ENCODE results near the gene CHST8.
A peak's percentile ranks its signal among the peaks of the same experiment; 100 is the strongest.
"Not testable (repeated sequence)": the region's sequence is repeated elsewhere in the genome, so short reads cannot be mapped to it uniquely, and the experiment has no call there.

CHST8 gene

DNA sequence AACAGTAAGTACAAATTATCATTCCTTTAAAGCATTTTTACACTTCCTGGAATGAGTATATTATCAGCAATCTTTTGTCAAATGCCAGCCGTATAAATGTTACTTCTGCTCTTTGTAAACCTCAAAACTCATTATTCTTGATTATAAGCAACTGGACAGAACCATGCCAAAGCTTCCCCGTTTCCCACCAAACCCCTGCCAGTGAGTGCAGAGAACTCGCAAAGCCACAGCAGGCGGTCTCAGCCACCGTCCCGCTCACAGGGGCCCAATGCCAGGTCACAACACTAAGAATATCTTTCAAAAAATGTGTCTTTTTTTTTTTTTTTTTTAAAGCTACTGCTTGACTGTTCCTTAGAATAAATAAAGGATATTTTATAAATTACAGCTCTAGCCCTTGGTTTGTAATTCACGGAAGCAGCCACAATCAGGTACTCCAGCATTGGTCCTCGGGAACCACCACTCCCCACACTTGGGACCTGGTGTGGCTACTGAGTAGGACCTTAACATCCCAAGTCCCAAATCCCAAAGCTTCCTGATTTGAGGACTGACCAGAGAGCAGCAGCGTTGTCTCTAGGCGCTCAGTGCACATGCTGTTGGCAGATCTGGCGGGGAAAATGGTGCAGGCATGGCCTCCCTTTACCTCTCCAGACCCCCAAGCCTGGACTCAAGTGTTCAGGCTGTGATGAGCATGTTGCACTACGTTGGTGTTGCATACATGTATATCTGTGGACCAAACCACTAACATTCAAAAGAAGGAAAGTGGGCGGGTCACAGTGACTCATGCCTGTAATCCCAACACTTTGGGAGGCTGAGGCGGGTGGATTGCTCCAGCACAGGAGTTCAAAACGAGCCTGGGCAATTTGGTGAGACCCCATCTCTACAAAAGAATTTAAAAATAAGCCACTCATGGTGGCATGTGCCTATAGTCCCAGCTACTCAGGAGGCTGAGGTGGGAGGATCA is 193.9 kb downstream of the CHST8 start:
- Histone ChIP-seq H4K20me1 (ENCODE audit: insufficient read depth, low read length, poor library complexity, severe bottlenecking) (no peaks in the 10 kb centered on the region), H3K9me2 (replicated peaks; ENCODE audit: low read depth, low read length) (no peaks in the 10 kb centered on the region), H3K4me2 (ENCODE audit: low read depth, low read length, poor library complexity, severe bottlenecking) (no peak overlapping the region), H3K9me3 (ENCODE audit: insufficient read depth, low read depth, low read length) (no peaks in the 10 kb centered on the region), H2AFZ (ENCODE audit: low read length) (no peak overlapping the region), H3K9ac (ENCODE audit: low read depth, low read length, poor library complexity, severe bottlenecking) (no peak overlapping the region), H3K4me1 (ENCODE audit: insufficient read depth, low read length, poor library complexity, severe bottlenecking) (peaks cover 10% of the 10 kb centered on the region), H3K36me3 (ENCODE audit: insufficient read depth, low read length) (peaks cover 3% of the 10 kb centered on the region; the same call in 1 of the 2 replicates), H3F3A (ENCODE audit: low read depth) (no peaks in the 10 kb centered on the region), H3K4me3 (ENCODE audit: low read length, poor library complexity, severe bottlenecking) (no peak overlapping the region), H3K79me2 (ENCODE audit: insufficient read depth, low read length) (no peaks in the 10 kb centered on the region), H3K27me3 (ENCODE audit: insufficient read depth, low read length, poor library complexity, severe bottlenecking) (no peaks in the 10 kb centered on the region)
- TF ChIP-seq, protein P1, sequence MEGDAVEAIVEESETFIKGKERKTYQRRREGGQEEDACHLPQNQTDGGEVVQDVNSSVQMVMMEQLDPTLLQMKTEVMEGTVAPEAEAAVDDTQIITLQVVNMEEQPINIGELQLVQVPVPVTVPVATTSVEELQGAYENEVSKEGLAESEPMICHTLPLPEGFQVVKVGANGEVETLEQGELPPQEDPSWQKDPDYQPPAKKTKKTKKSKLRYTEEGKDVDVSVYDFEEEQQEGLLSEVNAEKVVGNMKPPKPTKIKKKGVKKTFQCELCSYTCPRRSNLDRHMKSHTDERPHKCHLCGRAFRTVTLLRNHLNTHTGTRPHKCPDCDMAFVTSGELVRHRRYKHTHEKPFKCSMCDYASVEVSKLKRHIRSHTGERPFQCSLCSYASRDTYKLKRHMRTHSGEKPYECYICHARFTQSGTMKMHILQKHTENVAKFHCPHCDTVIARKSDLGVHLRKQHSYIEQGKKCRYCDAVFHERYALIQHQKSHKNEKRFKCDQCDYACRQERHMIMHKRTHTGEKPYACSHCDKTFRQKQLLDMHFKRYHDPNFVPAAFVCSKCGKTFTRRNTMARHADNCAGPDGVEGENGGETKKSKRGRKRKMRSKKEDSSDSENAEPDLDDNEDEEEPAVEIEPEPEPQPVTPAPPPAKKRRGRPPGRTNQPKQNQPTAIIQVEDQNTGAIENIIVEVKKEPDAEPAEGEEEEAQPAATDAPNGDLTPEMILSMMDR (conservative IDR thresholded peaks at IDR 0.05; ENCODE audit: low read length), result no peak
- no peak for TF ChIP-seq EZH2phosphoT487 (IDR thresholded peaks at IDR 0.05; ENCODE audit: borderline replicate concordance)

DNA sequence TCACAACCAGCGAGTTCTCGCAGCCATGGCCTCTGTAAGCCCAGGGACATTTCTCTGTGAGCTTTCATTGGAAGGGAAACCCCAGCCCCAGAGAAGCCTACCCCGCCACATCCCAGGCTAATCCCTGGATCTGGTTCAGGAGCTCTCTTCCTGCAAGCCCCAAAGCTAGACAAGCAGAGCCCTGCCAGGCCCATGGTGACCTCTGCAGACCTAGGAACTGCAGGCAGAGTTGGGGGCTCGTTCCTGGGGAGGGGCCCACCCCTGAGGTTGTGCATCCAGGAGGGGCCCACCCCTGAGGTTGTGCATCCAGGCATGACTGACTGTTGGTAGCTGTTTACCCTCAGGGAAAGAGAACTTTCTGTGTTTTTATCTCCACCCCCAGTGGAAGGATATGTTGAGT is 196.7 kb downstream of the CHST8 start:
- Histone ChIP-seq H3K36me3 (ENCODE audit: insufficient read depth, low read length) (no peaks in the 10 kb centered on the region), H3K79me2 (ENCODE audit: insufficient read depth, low read length) (no peaks in the 10 kb centered on the region), H4K20me1 (ENCODE audit: insufficient read depth, low read length, poor library complexity, severe bottlenecking) (no peaks in the 10 kb centered on the region), H3K4me2 (ENCODE audit: low read depth, low read length, poor library complexity, severe bottlenecking) (no peak overlapping the region), H3K4me3 (ENCODE audit: low read length, poor library complexity, severe bottlenecking) (no peak overlapping the region), H3K9ac (ENCODE audit: low read depth, low read length, poor library complexity, severe bottlenecking) (no peak overlapping the region), H3K9me2 (replicated peaks; ENCODE audit: low read depth, low read length) (no peaks in the 10 kb centered on the region), H2AFZ (ENCODE audit: low read length) (no peak overlapping the region), H3K27me3 (ENCODE audit: insufficient read depth, low read length, poor library complexity, severe bottlenecking) (no peaks in the 10 kb centered on the region), H3F3A (ENCODE audit: low read depth) (no peaks in the 10 kb centered on the region), H3K4me1 (ENCODE audit: insufficient read depth, low read length, poor library complexity, severe bottlenecking) (peaks cover 10% of the 10 kb centered on the region), H3K9me3 (ENCODE audit: insufficient read depth, low read depth, low read length) (no peaks in the 10 kb centered on the region)
- TF ChIP-seq, protein P1 (conservative IDR thresholded peaks at IDR 0.05; ENCODE audit: low read length), result no peak
- no peak for TF ChIP-seq EZH2phosphoT487 (IDR thresholded peaks at IDR 0.05; ENCODE audit: borderline replicate concordance)

DNA sequence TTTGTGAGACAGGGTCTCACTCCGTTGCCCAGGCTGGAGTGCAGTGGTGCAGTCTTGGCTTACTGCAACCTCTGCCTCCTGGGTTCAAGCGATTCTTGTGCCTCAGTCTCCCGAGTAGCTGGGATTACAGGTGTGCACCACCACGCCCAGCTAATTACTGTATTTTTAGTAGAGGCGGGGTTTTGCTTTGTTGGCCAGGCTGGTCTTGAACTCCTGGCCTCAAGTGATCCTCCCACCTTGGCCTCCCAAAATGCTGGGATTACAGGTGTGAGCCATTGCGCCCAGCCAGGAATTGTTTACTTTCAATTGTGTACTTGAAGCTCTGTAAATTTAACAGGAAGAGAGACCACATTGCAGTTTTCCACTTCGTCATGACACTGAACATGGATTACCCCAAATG is 197.3 kb downstream of the CHST8 start:
- not testable (repeated sequence) for H3K36me3 ChIP-seq (ENCODE audit: insufficient read depth, low read length); H3K9me2 ChIP-seq (replicated peaks; ENCODE audit: low read depth, low read length); H3K79me2 ChIP-seq (ENCODE audit: insufficient read depth, low read length); H4K20me1 ChIP-seq (ENCODE audit: insufficient read depth, low read length, poor library complexity, severe bottlenecking); H2AFZ ChIP-seq (ENCODE audit: low read length); H3K4me1 ChIP-seq (ENCODE audit: insufficient read depth, low read length, poor library complexity, severe bottlenecking); H3K27me3 ChIP-seq (ENCODE audit: insufficient read depth, low read length, poor library complexity, severe bottlenecking); H3K9me3 ChIP-seq (ENCODE audit: insufficient read depth, low read depth, low read length); H3F3A ChIP-seq (ENCODE audit: low read depth)
- Histone ChIP-seq H3K4me3 (ENCODE audit: low read length, poor library complexity, severe bottlenecking) (peak overlapping the region; percentile 76), H3K9ac (ENCODE audit: low read depth, low read length, poor library complexity, severe bottlenecking) (peak overlapping the region; percentile 56), H3K4me2 (ENCODE audit: low read depth, low read length, poor library complexity, severe bottlenecking) (peak overlapping the region; percentile 78)

All from Loucy (cell line).